ES-I3 (cell line): ENCODE data around the gene EXOSC1.
"Not testable (repeated sequence)": the region's sequence is repeated elsewhere in the genome, so short reads cannot be mapped to it uniquely, and the experiment has no call there.

ENCODE experiments used
- H3K36me3 ChIP-seq: 2 replicates; pipeline ENCODE4 v1.6.1; 2013; ENCODE audit warnings: mild to moderate bottlenecking, low read length, control low read depth, moderate library complexity; ENCODE audit not compliant: insufficient read depth
- H3K4me1 ChIP-seq: 2 replicates; pipeline ENCODE4 v1.6.1; 2013; ENCODE audit warnings: mild to moderate bottlenecking, control low read depth, low read length; ENCODE audit not compliant: insufficient read depth
- H3K9ac ChIP-seq: 2 replicates; pipeline ENCODE4 v1.6.1; 2013; ENCODE audit warnings: low read depth, mild to moderate bottlenecking, low read length, moderate library complexity
- H3K9me3 ChIP-seq: 2 replicates; pipeline ENCODE4 v1.6.1; 2013; ENCODE audit warnings: mild to moderate bottlenecking, low read length, moderate library complexity; ENCODE audit not compliant: control insufficient read depth, insufficient read depth

Gene EXOSC1

GRCh38 chr10:97445357-97445721 is 467 bp downstream of the EXOSC1 start:
- Histone ChIP-seq H3K4me1 (peaks cover 4% of the 10 kb centered on the region; the same call in 1 of the 2 replicates), H3K9ac (peak overlapping the region; percentile 68), H3K36me3 (peaks cover 6% of the 10 kb centered on the region; the same call in 1 of the 2 replicates), H3K9me3 (no peaks in the 10 kb centered on the region)

GRCh38 chr10:97444212-97444611 is 1.6 kb downstream of the EXOSC1 start:
- peaks cover 4% of the 10 kb centered on the region; the same call in 1 of the 2 replicates for H3K4me1 ChIP-seq
- H3K36me3 ChIP-seq: peaks cover 11% of the 10 kb centered on the region
- H3K9me3 ChIP-seq: no peaks in the 10 kb centered on the region
- H3K9ac ChIP-seq: no peak overlapping the region

- H3K36me3 ChIP-seq: peaks cover 15% of the 10 kb centered on the region
- H3K4me1 ChIP-seq: peaks cover 4% of the 10 kb centered on the region; the same call in 1 of the 2 replicates
- H3K9ac ChIP-seq: no peak overlapping the region
- H3K9me3 ChIP-seq: no peaks in the 10 kb centered on the region
Measured at GRCh38 chr10:97442277-97442676, 3.5 kb downstream of the EXOSC1 start.

GRCh38 chr10:97435211-97435610 is 10.6 kb downstream of the EXOSC1 start:
- Histone ChIP-seq H3K36me3 (peaks cover 34% of the 10 kb centered on the region), H3K9me3 (no peaks in the 10 kb centered on the region), H3K9ac (no peak overlapping the region), H3K4me1 (no peaks in the 10 kb centered on the region)

- no peaks in the 10 kb centered on the region for H3K4me1 ChIP-seq
- H3K36me3 ChIP-seq: peaks cover 36% of the 10 kb centered on the region
- no peaks in the 10 kb centered on the region for H3K9me3 ChIP-seq
- no peak overlapping the region for H3K9ac ChIP-seq
Measured at GRCh38 chr10:97434557-97434956, 11.2 kb downstream of the EXOSC1 start.

- H3K4me1 ChIP-seq: no peaks in the 10 kb centered on the region
- peaks cover 31% of the 10 kb centered on the region for H3K36me3 ChIP-seq
- H3K9ac ChIP-seq: no peak overlapping the region
- no peaks in the 10 kb centered on the region for H3K9me3 ChIP-seq
Measured at GRCh38 chr10:97434055-97434454, 11.8 kb downstream of the EXOSC1 start.

- peaks cover 4% of the 10 kb centered on the region; the same call in 1 of the 2 replicates for H3K4me1 ChIP-seq
- H3K36me3 ChIP-seq: peaks cover 23% of the 10 kb centered on the region
- H3K9me3 ChIP-seq: no peaks in the 10 kb centered on the region
- H3K9ac ChIP-seq: peak overlapping the region; percentile 100
Measured at GRCh38 chr10:97428572-97428981, 17.2 kb downstream of the EXOSC1 start.

- Histone ChIP-seq H3K36me3 (peaks cover 23% of the 10 kb centered on the region), H3K4me1 (peaks cover 4% of the 10 kb centered on the region; the same call in 1 of the 2 replicates), H3K9ac (peak overlapping the region; percentile 100), H3K9me3 (no peaks in the 10 kb centered on the region)
Measured at GRCh38 chr10:97427571-97428179, 18.1 kb downstream of the EXOSC1 start.

- Histone ChIP-seq H3K9ac (peak overlapping the region; percentile 100), H3K36me3 (peaks cover 21% of the 10 kb centered on the region), H3K9me3 (no peaks in the 10 kb centered on the region), H3K4me1 (peaks cover 4% of the 10 kb centered on the region; the same call in 1 of the 2 replicates)
Measured at GRCh38 chr10:97426776-97427570, 18.8 kb downstream of the EXOSC1 start.

GRCh38 chr10:97425964-97426775 is 19.6 kb downstream of the EXOSC1 start, which contains the start of gene PGAM1:
Gene PGAM1, plus strand, starts transcription at chr10:97426191. Its CDS starts 117 bp downstream, at chr10:97426308.
- Histone ChIP-seq H3K9ac (peak within 1 kb of the TSS; percentile 100), H3K9me3 (no peaks in the 10 kb centered on the region), H3K36me3 (peaks cover 14% of the 10 kb centered on the region), H3K4me1 (peaks cover 4% of the 10 kb centered on the region; the same call in 1 of the 2 replicates)

- H3K9ac ChIP-seq, H3K36me3 ChIP-seq, H3K9me3 ChIP-seq, H3K4me1 ChIP-seq: not testable (repeated sequence)
Measured at GRCh38 chr10:97423757-97424098, 22.1 kb downstream of the EXOSC1 start.

- peaks cover 18% of the 10 kb centered on the region; the same call in 1 of the 2 replicates for H3K4me1 ChIP-seq
- H3K36me3 ChIP-seq: no peaks in the 10 kb centered on the region
- no peaks in the 10 kb centered on the region for H3K9me3 ChIP-seq
- H3K9ac ChIP-seq: no peak overlapping the region
Measured at GRCh38 chr10:97416565-97416964, 29.2 kb downstream of the EXOSC1 start.

GRCh38 chr10:97412891-97413304 is 32.9 kb downstream of the EXOSC1 start:
- Histone ChIP-seq H3K36me3 (no peaks in the 10 kb centered on the region), H3K4me1 (peaks cover 8% of the 10 kb centered on the region; the same call in 1 of the 2 replicates), H3K9ac (no peak overlapping the region), H3K9me3 (no peaks in the 10 kb centered on the region)

- Histone ChIP-seq H3K9me3 (no peaks in the 10 kb centered on the region), H3K36me3 (no peaks in the 10 kb centered on the region), H3K4me1 (peaks cover 7% of the 10 kb centered on the region; the same call in 1 of the 2 replicates), H3K9ac (no peak overlapping the region)
Measured at GRCh38 chr10:97411406-97411805, 34.4 kb downstream of the EXOSC1 start.
